Lung (tissue), 12 donors: ENCODE measurements around the gene NHLH1. TPM values are rescaled to one million over a fixed set of nuclear protein-coding genes. Genes with fewer than 3 reads are reported as not detected.

Experiments used
- ATAC-seq: fragments of 200-7000 bp; cut with Tn5 transposase; one replicate; pipeline ENCODE4 v1.9.1; 2020; ENCODE audit warnings: moderate number of reproducible peaks; ENCODE audit not compliant: insufficient read depth, low FRiP score
- DNase-seq, 3 donors: peaks; one replicate each; pipeline ENCODE4 v3.0.0-alpha.2; 2013 to 2017
- H3K27ac ChIP-seq, 2 donors: one replicate each; pipeline ENCODE4 v1.5.1; 2013; ENCODE audit warnings: mild to moderate bottlenecking in 2 of 2, moderate library complexity in 2 of 2, control low read depth in 1 of 2, inconsistent platforms in 1 of 2, low read depth in 1 of 2, low read length in 1 of 2
- H3K27me3 ChIP-seq, 3 donors: one replicate each; pipeline ENCODE4 v1.5.1; 2013; ENCODE audit warnings: low read length in 2 of 3; ENCODE audit not compliant: control insufficient read depth in 3 of 3, insufficient read depth in 3 of 3
- H3K36me3 ChIP-seq, 4 donors: one replicate each; pipeline ENCODE4 v1.5.1; 2013; ENCODE audit warnings: low read length in 4 of 4, mild to moderate bottlenecking in 1 of 4, moderate library complexity in 1 of 4; ENCODE audit not compliant: control insufficient read depth in 4 of 4, insufficient read depth in 4 of 4
- H3K4me1 ChIP-seq, 5 donors: one replicate each; pipeline ENCODE4 v1.5.1; 2013; ENCODE audit warnings: low read length in 5 of 5, mild to moderate bottlenecking in 2 of 5, moderate library complexity in 1 of 5; ENCODE audit not compliant: control insufficient read depth in 5 of 5, insufficient read depth in 5 of 5
- H3K4me3 ChIP-seq: one replicate; pipeline ENCODE4 v1.5.1; 2013; ENCODE audit warnings: mild to moderate bottlenecking, control low read depth, moderate library complexity
- H3K9ac ChIP-seq, 2 donors: one replicate each; pipeline ENCODE4 v1.5.1; 2013; ENCODE audit warnings: low read length in 2 of 2, control low read depth in 1 of 2; ENCODE audit not compliant: insufficient read depth in 1 of 2
- H3K9me3 ChIP-seq, 4 donors: one replicate each; pipeline ENCODE4 v1.5.1; 2013; ENCODE audit warnings: low read length in 3 of 4, mild to moderate bottlenecking in 1 of 4, moderate library complexity in 1 of 4; ENCODE audit not compliant: control insufficient read depth in 4 of 4, insufficient read depth in 3 of 4
- CTCF ChIP-seq: IDR thresholded peaks from 2 replicates; pipeline ENCODE4 v1.5.1; 2012; ENCODE audit warnings: mild to moderate bottlenecking; ENCODE audit errors: control extremely low read depth, extremely low read depth
- WGBS, 2 donors: extraction: QIAGEN DNeasy Blood & Tissue Kit; methylation state at CpG; one replicate each; pipeline ENCODE4 v1.1.7; 2013; 5-methylcytosine and 5-hydroxymethylcytosine counted together
- polyA plus RNA-seq, 2 donors: library from polyadenylated mRNA; stranded (reverse); fragments of 200-250 nt; gene quantifications; one replicate each; pipeline ENCODE4 v1.2.1, GENCODE V29; 2013
- total RNA-seq, 2 donors: library from RNA; depleted of rRNA in 1 of 2; stranded (reverse); fragments of >200 nt in 1 of 2; gene quantifications; one replicate each; pipeline ENCODE4 v1.2.1, GENCODE V29; 2014 to 2021
- donor health status: control.
- donor health status: control.
- donor health status: Bipolar disorder and iron deficiency.
- donor health status: healthy.
- donor health status: DM: yes; HTN: yes; CAD: no.

NHLH1 gene
- total and polyA plus RNA-seq, 4 donors: 0.09 to 0.21 (median 0.15) TPM

- Histone ChIP-seq H3K27ac (no peak overlapping the region), H3K9me3 (no peaks in the 10 kb centered on the region), H3K4me1 (peaks cover 0 to 1% (median 0%) of the 10 kb centered on the region in 5 donors), H3K9ac (no peak overlapping the region), H3K27me3 (peaks cover 0 to 3% (median 0%) of the 10 kb centered on the region in 3 donors), H3K36me3 (peaks cover 4 to 16% (median 9%) of the 10 kb centered on the region in 4 donors), H3K4me3 (no peak overlapping the region)
- TF ChIP-seq CTCF: no peak
- DNase-seq (no peak), ATAC-seq (no peak)
- 56 to 70% methylated on average over 5 of the region's 5 CpGs for WGBS, 2 donors
Measured at GRCh38 chr1:160363010-160363409, 3.9 kb upstream of the NHLH1 start.

- Histone ChIP-seq H3K9me3 (no peaks in the 10 kb centered on the region), H3K36me3 (peaks cover 3 to 13% (median 7%) of the 10 kb centered on the region in 4 donors), H3K27ac (no peak overlapping the region), H3K4me3 (no peak overlapping the region), H3K9ac (no peak overlapping the region), H3K27me3 (peaks cover 0 to 3% (median 0%) of the 10 kb centered on the region in 3 donors), H3K4me1 (peaks cover 0 to 1% (median 0%) of the 10 kb centered on the region in 5 donors)
- ATAC-seq (no peak), DNase-seq (no peak)
- WGBS, 2 donors: 75 to 82% methylated on average over 12 of the region's 12 CpGs
- TF ChIP-seq CTCF: no peak
Measured at GRCh38 chr1:160363951-160364735, 2.7 kb upstream of the NHLH1 start.

GRCh38 chr1:160365325-160365724 lies 1.5 kb upstream of the NHLH1 start:
- H3K9ac ChIP-seq: no peak overlapping the region
- 87 to 100% methylated on average over 1 of the region's 1 CpG for WGBS, 2 donors
- no peak for DNase-seq
- no peak for TF ChIP-seq CTCF
- no peak for ATAC-seq
- peaks cover 0 to 1% (median 0%) of the 10 kb centered on the region in 5 donors for H3K4me1 ChIP-seq
- peaks cover 0 to 5% (median 0%) of the 10 kb centered on the region in 3 donors for H3K27me3 ChIP-seq
- no peak overlapping the region for H3K27ac ChIP-seq
- H3K36me3 ChIP-seq: peaks cover 0 to 6% (median 3%) of the 10 kb centered on the region in 4 donors
- H3K4me3 ChIP-seq: no peak overlapping the region
- H3K9me3 ChIP-seq: no peaks in the 10 kb centered on the region
